ENCODE measurements around the gene PTPN7.
"Not testable (repeated sequence)": the region's sequence is repeated elsewhere in the genome, so short reads cannot be mapped to it uniquely, and the experiment has no call there.

The PTPN7 gene

GRCh38 chr1:202141468-202141867, 18.9 kb downstream of the PTPN7 start:
- WGBS, 2 experiments = 97 to 98% methylated on average over 3 of the region's 3 CpGs
- H3K36me3 ChIP-seq (ENCODE audit: control insufficient read depth, insufficient read depth, low read length); H3K27me3 ChIP-seq (ENCODE audit: control insufficient read depth, insufficient read depth, low read length, poor library complexity, severe bottlenecking); H3K27ac ChIP-seq (ENCODE audit: insufficient read depth, low read depth, low read length, poor library complexity, severe bottlenecking); H3K9me3 ChIP-seq (ENCODE audit: control insufficient read depth, low read length); H3K4me1 ChIP-seq (ENCODE audit: control insufficient read depth, insufficient read depth, low read length); H3K4me3 ChIP-seq (ENCODE audit: insufficient read depth, low read depth, low read length): not testable (repeated sequence)

- Histone ChIP-seq H3K27ac (ENCODE audit: insufficient read depth, low read depth, low read length, poor library complexity, severe bottlenecking) (no peak overlapping the region), H3K27me3 (ENCODE audit: control insufficient read depth, insufficient read depth, low read length, poor library complexity, severe bottlenecking) (peaks cover 9% of the 10 kb centered on the region), H3K4me1 (ENCODE audit: control insufficient read depth, insufficient read depth, low read length) (peaks cover 6% of the 10 kb centered on the region), H3K9me3 (ENCODE audit: control insufficient read depth, low read length) (no peaks in the 10 kb centered on the region), H3K36me3 (ENCODE audit: control insufficient read depth, insufficient read depth, low read length) (no peaks in the 10 kb centered on the region), H3K4me3 (ENCODE audit: insufficient read depth, low read depth, low read length) (no peak overlapping the region)
- WGBS, 2 experiments = 94 to 96% methylated on average over 4 of the region's 4 CpGs
These were observed 19.6 kb downstream of the PTPN7 start for GRCh38 chr1:202140833-202141232.

- Histone ChIP-seq H3K9me3 (ENCODE audit: control insufficient read depth, low read length) (no peaks in the 10 kb centered on the region), H3K4me1 (ENCODE audit: control insufficient read depth, insufficient read depth, low read length) (peaks cover 7% of the 10 kb centered on the region), H3K27me3 (ENCODE audit: control insufficient read depth, insufficient read depth, low read length, poor library complexity, severe bottlenecking) (no peaks in the 10 kb centered on the region), H3K4me3 (ENCODE audit: insufficient read depth, low read depth, low read length) (no peak overlapping the region), H3K27ac (ENCODE audit: insufficient read depth, low read depth, low read length, poor library complexity, severe bottlenecking) (no peak overlapping the region), H3K36me3 (ENCODE audit: control insufficient read depth, insufficient read depth, low read length) (peaks cover 10% of the 10 kb centered on the region)
- WGBS, 2 experiments = 43 to 46% methylated on average over 15 of the region's 15 CpGs
These were observed 25.1 kb downstream of the PTPN7 start for GRCh38 chr1:202135221-202135721.

GRCh38 chr1:202134645-202135172, 25.7 kb downstream of the PTPN7 start:
- Histone ChIP-seq H3K27ac (ENCODE audit: insufficient read depth, low read depth, low read length, poor library complexity, severe bottlenecking) (no peak overlapping the region), H3K4me1 (ENCODE audit: control insufficient read depth, insufficient read depth, low read length) (peaks cover 11% of the 10 kb centered on the region), H3K9me3 (ENCODE audit: control insufficient read depth, low read length) (no peaks in the 10 kb centered on the region), H3K36me3 (ENCODE audit: control insufficient read depth, insufficient read depth, low read length) (peaks cover 10% of the 10 kb centered on the region), H3K4me3 (ENCODE audit: insufficient read depth, low read depth, low read length) (no peak overlapping the region), H3K27me3 (ENCODE audit: control insufficient read depth, insufficient read depth, low read length, poor library complexity, severe bottlenecking) (no peaks in the 10 kb centered on the region)
- WGBS, 2 experiments = 95% methylated on average over 13 of the region's 13 CpGs

GRCh38 chr1:202133989-202134388, 26.4 kb downstream of the PTPN7 start:
- no peak overlapping the region for H3K4me3 ChIP-seq (ENCODE audit: insufficient read depth, low read depth, low read length)
- WGBS, 2 experiments = 97 to 98% methylated on average over 5 of the region's 5 CpGs
- H3K36me3 ChIP-seq (ENCODE audit: control insufficient read depth, insufficient read depth, low read length) = peaks cover 10% of the 10 kb centered on the region
- peaks cover 11% of the 10 kb centered on the region for H3K4me1 ChIP-seq (ENCODE audit: control insufficient read depth, insufficient read depth, low read length)
- H3K9me3 ChIP-seq (ENCODE audit: control insufficient read depth, low read length) = no peaks in the 10 kb centered on the region
- no peak overlapping the region for H3K27ac ChIP-seq (ENCODE audit: insufficient read depth, low read depth, low read length, poor library complexity, severe bottlenecking)
- no peaks in the 10 kb centered on the region for H3K27me3 ChIP-seq (ENCODE audit: control insufficient read depth, insufficient read depth, low read length, poor library complexity, severe bottlenecking)

GRCh38 chr1:202133496-202133895, 26.9 kb downstream of the PTPN7 start:
- H3K4me1 ChIP-seq (ENCODE audit: control insufficient read depth, insufficient read depth, low read length) = peaks cover 11% of the 10 kb centered on the region
- no peak overlapping the region for H3K27ac ChIP-seq (ENCODE audit: insufficient read depth, low read depth, low read length, poor library complexity, severe bottlenecking)
- H3K27me3 ChIP-seq (ENCODE audit: control insufficient read depth, insufficient read depth, low read length, poor library complexity, severe bottlenecking) = no peaks in the 10 kb centered on the region
- peaks cover 10% of the 10 kb centered on the region for H3K36me3 ChIP-seq (ENCODE audit: control insufficient read depth, insufficient read depth, low read length)
- 94 to 97% methylated on average over 8 of the region's 8 CpGs for WGBS, 2 experiments
- no peaks in the 10 kb centered on the region for H3K9me3 ChIP-seq (ENCODE audit: control insufficient read depth, low read length)
- no peak overlapping the region for H3K4me3 ChIP-seq (ENCODE audit: insufficient read depth, low read depth, low read length)

- peaks cover 10% of the 10 kb centered on the region for H3K36me3 ChIP-seq (ENCODE audit: control insufficient read depth, insufficient read depth, low read length)
- no peak overlapping the region for H3K27ac ChIP-seq (ENCODE audit: insufficient read depth, low read depth, low read length, poor library complexity, severe bottlenecking)
- H3K4me3 ChIP-seq (ENCODE audit: insufficient read depth, low read depth, low read length) = no peak overlapping the region
- H3K9me3 ChIP-seq (ENCODE audit: control insufficient read depth, low read length) = no peaks in the 10 kb centered on the region
- H3K27me3 ChIP-seq (ENCODE audit: control insufficient read depth, insufficient read depth, low read length, poor library complexity, severe bottlenecking) = no peaks in the 10 kb centered on the region
- 92 to 95% methylated on average over 13 to 14 of the region's 14 CpGs for WGBS, 2 experiments
- H3K4me1 ChIP-seq (ENCODE audit: control insufficient read depth, insufficient read depth, low read length) = peaks cover 11% of the 10 kb centered on the region
These were observed 27.4 kb downstream of the PTPN7 start for GRCh38 chr1:202133001-202133400.

- no peaks in the 10 kb centered on the region for H3K9me3 ChIP-seq (ENCODE audit: control insufficient read depth, low read length)
- no peaks in the 10 kb centered on the region for H3K27me3 ChIP-seq (ENCODE audit: control insufficient read depth, insufficient read depth, low read length, poor library complexity, severe bottlenecking)
- peaks cover 10% of the 10 kb centered on the region for H3K36me3 ChIP-seq (ENCODE audit: control insufficient read depth, insufficient read depth, low read length)
- no peak overlapping the region for H3K27ac ChIP-seq (ENCODE audit: insufficient read depth, low read depth, low read length, poor library complexity, severe bottlenecking)
- WGBS, 2 experiments = 88 to 89% methylated on average over 12 of the region's 12 CpGs
- no peak overlapping the region for H3K4me3 ChIP-seq (ENCODE audit: insufficient read depth, low read depth, low read length)
- H3K4me1 ChIP-seq (ENCODE audit: control insufficient read depth, insufficient read depth, low read length) = peaks cover 11% of the 10 kb centered on the region
These were observed 28.2 kb downstream of the PTPN7 start for GRCh38 chr1:202131956-202132821.

- Histone ChIP-seq H3K4me3 (ENCODE audit: insufficient read depth, low read depth, low read length) (no peak overlapping the region), H3K27ac (ENCODE audit: insufficient read depth, low read depth, low read length, poor library complexity, severe bottlenecking) (peak overlapping the region; percentile 18), H3K4me1 (ENCODE audit: control insufficient read depth, insufficient read depth, low read length) (peaks cover 11% of the 10 kb centered on the region), H3K27me3 (ENCODE audit: control insufficient read depth, insufficient read depth, low read length, poor library complexity, severe bottlenecking) (no peaks in the 10 kb centered on the region), H3K36me3 (ENCODE audit: control insufficient read depth, insufficient read depth, low read length) (peaks cover 10% of the 10 kb centered on the region), H3K9me3 (ENCODE audit: control insufficient read depth, low read length) (no peaks in the 10 kb centered on the region)
- WGBS, 2 experiments = 81 to 82% methylated on average over 9 of the region's 9 CpGs
These were observed 29.4 kb downstream of the PTPN7 start for GRCh38 chr1:202130816-202131522.

GRCh38 chr1:202130297-202130721, 30.1 kb downstream of the PTPN7 start:
- peaks cover 11% of the 10 kb centered on the region for H3K4me1 ChIP-seq (ENCODE audit: control insufficient read depth, insufficient read depth, low read length)
- H3K27ac ChIP-seq (ENCODE audit: insufficient read depth, low read depth, low read length, poor library complexity, severe bottlenecking) = peak overlapping the region; percentile 62
- WGBS, 2 experiments = 70 to 79% methylated on average over 11 of the region's 11 CpGs
- no peak overlapping the region for H3K4me3 ChIP-seq (ENCODE audit: insufficient read depth, low read depth, low read length)
- H3K27me3 ChIP-seq (ENCODE audit: control insufficient read depth, insufficient read depth, low read length, poor library complexity, severe bottlenecking) = no peaks in the 10 kb centered on the region
- no peaks in the 10 kb centered on the region for H3K9me3 ChIP-seq (ENCODE audit: control insufficient read depth, low read length)
- H3K36me3 ChIP-seq (ENCODE audit: control insufficient read depth, insufficient read depth, low read length) = peaks cover 10% of the 10 kb centered on the region
